NCI-H2029 (cell line): ENCODE measurements around the gene BMF.
A peak's percentile ranks its signal among the peaks of the same experiment; 100 is the strongest.

Experiments used
- DNase-seq: peaks from one replicate; lab custom pipeline; 2025; lab: John Stamatoyannopoulos, UW

Gene BMF

GRCh38 chr15:40065166-40065565 is 43.5 kb downstream of the BMF start:
- peak; percentile 31 for DNase-seq

GRCh38 chr15:40064231-40064894 is 44.3 kb downstream of the BMF start:
- DNase-seq = no peak

GRCh38 chr15:40063563-40064011 is 45.1 kb downstream of the BMF start:
- no peak for DNase-seq

- DNase-seq = no peak
Observed at GRCh38 chr15:40062816-40063562, 45.7 kb downstream of the BMF start.

GRCh38 chr15:40061212-40061901 is 47.3 kb downstream of the BMF start:
- no peak for DNase-seq

GRCh38 chr15:40060236-40060961 is 48.3 kb downstream of the BMF start:
- no peak for DNase-seq

GRCh38 chr15:40059821-40060220 is 48.9 kb downstream of the BMF start:
- DNase-seq = no peak

GRCh38 chr15:40058476-40059140 is 50.1 kb downstream of the BMF start:
- no peak for DNase-seq

GRCh38 chr15:40055576-40056293 is 52.9 kb downstream of the BMF start:
- peak; percentile 40 for DNase-seq

GRCh38 chr15:40054855-40055575 is 53.7 kb downstream of the BMF start:
- peak; percentile 37 for DNase-seq

- no peak for DNase-seq
Observed at GRCh38 chr15:40054605-40054854, 54.1 kb downstream of the BMF start.

GRCh38 chr15:40053831-40054604 is 54.7 kb downstream of the BMF start:
- no peak for DNase-seq

- DNase-seq = no peak
Observed at GRCh38 chr15:40053079-40053830, 55.4 kb downstream of the BMF start.

- DNase-seq = no peak
Observed at GRCh38 chr15:40052604-40053003, 56.1 kb downstream of the BMF start.

- no peak for DNase-seq
Observed at GRCh38 chr15:40051616-40052415, 56.9 kb downstream of the BMF start.

GRCh38 chr15:40050788-40051470 is 57.8 kb downstream of the BMF start:
- DNase-seq = no peak

GRCh38 chr15:40048926-40049475 is 59.7 kb downstream of the BMF start:
- DNase-seq = no peak
